IPS DF 6.9 (cell line): ENCODE data around the gene RMND1.
"Not testable (repeated sequence)": the region's sequence is repeated elsewhere in the genome, so short reads cannot be mapped to it uniquely, and the experiment has no call there.

Source experiments
- DNase-seq: peaks from one replicate; pipeline ENCODE4 v3.0.0-alpha.2; 2013; ENCODE audit warnings: low read depth, low spot score
- H3K27ac ChIP-seq: one replicate; pipeline ENCODE4 v1.5.1; 2013; ENCODE audit warnings: low read length, control low read depth
- H3K27me3 ChIP-seq: 2 replicates; pipeline ENCODE4 v1.6.1; 2013; ENCODE audit warnings: mild to moderate bottlenecking, low read length; ENCODE audit not compliant: control insufficient read depth, insufficient read depth
- H3K36me3 ChIP-seq: 2 replicates; pipeline ENCODE4 v1.6.1; 2013; ENCODE audit warnings: low read length; ENCODE audit not compliant: control insufficient read depth, insufficient read depth
- H3K4me1 ChIP-seq: 2 replicates; pipeline ENCODE4 v1.6.1; 2013; ENCODE audit warnings: low read length; ENCODE audit not compliant: control insufficient read depth, insufficient read depth
- H3K4me3 ChIP-seq: 2 replicates; pipeline ENCODE4 v1.5.1; 2013; ENCODE audit warnings: mild to moderate bottlenecking, low read length
- H3K9me3 ChIP-seq: 2 replicates; pipeline ENCODE4 v1.6.1; 2013; ENCODE audit warnings: low read length, inconsistent platforms; ENCODE audit not compliant: control insufficient read depth, insufficient read depth
- whole genome bisulfite sequencing: extraction: QIAGEN DNeasy Blood & Tissue Kit; methylation state at CpG from one replicate; pipeline ENCODE4 v1.1.7; 2013; ENCODE audit warnings: mixed read lengths, missing lambda C conversion rate; ENCODE audit not compliant: insufficient read length, insufficient coverage; 5-methylcytosine and 5-hydroxymethylcytosine counted together

Gene RMND1

GRCh38 chr6:151374036-151374683, 77.8 kb downstream of the RMND1 start:
- Histone ChIP-seq H3K27ac (no peak overlapping the region), H3K4me1 (no peaks in the 10 kb centered on the region; the same call in 1 of the 2 replicates), H3K27me3 (no peaks in the 10 kb centered on the region), H3K9me3 (no peaks in the 10 kb centered on the region), H3K36me3 (peaks cover 7% of the 10 kb centered on the region; the same call in 1 of the 2 replicates), H3K4me3 (no peak overlapping the region)
- DNase-seq, result no peak
- WGBS, result no CpG with 5 or more reads among the region's 5 CpGs

GRCh38 chr6:151372164-151372563, 79.8 kb downstream of the RMND1 start:
- peaks cover 7% of the 10 kb centered on the region; the same call in 1 of the 2 replicates for H3K36me3 ChIP-seq

GRCh38 chr6:151370509-151371078, 81.3 kb downstream of the RMND1 start:
- DNase-seq, result no peak

More at GRCh38 chr6:151372164-151372563, 79.8 kb downstream of the RMND1 start:
- no CpG with 5 or more reads among the region's 5 CpGs for WGBS
- no peak for DNase-seq
- Histone ChIP-seq H3K27me3 (no peaks in the 10 kb centered on the region), H3K9me3 (no peaks in the 10 kb centered on the region), H3K4me1 (no peaks in the 10 kb centered on the region; the same call in 1 of the 2 replicates), H3K4me3 (no peak overlapping the region), H3K27ac (no peak overlapping the region)

GRCh38 chr6:151365233-151365632, 86.7 kb downstream of the RMND1 start:
- H3K4me1 ChIP-seq, result no peaks in the 10 kb centered on the region
- no CpG with 5 or more reads among the region's 6 CpGs for WGBS
- DNase-seq, result no peak
- H3K9me3 ChIP-seq, result no peaks in the 10 kb centered on the region
- no peak overlapping the region for H3K27ac ChIP-seq
- no peaks in the 10 kb centered on the region for H3K27me3 ChIP-seq
- no peak overlapping the region for H3K4me3 ChIP-seq
- H3K36me3 ChIP-seq, result peaks cover 11% of the 10 kb centered on the region; the same call in 1 of the 2 replicates

More at GRCh38 chr6:151370509-151371078, 81.3 kb downstream of the RMND1 start:
- no peak overlapping the region for H3K4me3 ChIP-seq
- H3K27ac ChIP-seq, result no peak overlapping the region
- H3K9me3 ChIP-seq, result no peaks in the 10 kb centered on the region
- H3K4me1 ChIP-seq, result no peaks in the 10 kb centered on the region; the same call in 1 of the 2 replicates
- WGBS, result no CpG with 5 or more reads among the region's 6 CpGs
- H3K36me3 ChIP-seq, result peaks cover 16% of the 10 kb centered on the region; the same call in 1 of the 2 replicates
- H3K27me3 ChIP-seq, result no peaks in the 10 kb centered on the region

GRCh38 chr6:151359486-151359885, 92.4 kb downstream of the RMND1 start:
- no peaks in the 10 kb centered on the region for H3K9me3 ChIP-seq
- H3K36me3 ChIP-seq, result no peaks in the 10 kb centered on the region
- no CpG with 5 or more reads among the region's 5 CpGs for WGBS
- H3K27ac ChIP-seq, result no peak overlapping the region
- H3K27me3 ChIP-seq, result no peaks in the 10 kb centered on the region
- no peaks in the 10 kb centered on the region for H3K4me1 ChIP-seq
- H3K4me3 ChIP-seq, result no peak overlapping the region
- no peak for DNase-seq

- no peaks in the 10 kb centered on the region for H3K4me1 ChIP-seq
- H3K27ac ChIP-seq, result no peak overlapping the region
- H3K4me3 ChIP-seq, result no peak overlapping the region
- no peaks in the 10 kb centered on the region for H3K9me3 ChIP-seq
- DNase-seq, result no peak
- no peaks in the 10 kb centered on the region for H3K27me3 ChIP-seq
- no CpG with 5 or more reads among the region's 3 CpGs for WGBS
- H3K36me3 ChIP-seq, result no peaks in the 10 kb centered on the region
These were observed 93.5 kb downstream of the RMND1 start for GRCh38 chr6:151358475-151358874.

- Histone ChIP-seq H3K9me3 (no peaks in the 10 kb centered on the region), H3K36me3 (no peaks in the 10 kb centered on the region), H3K27me3 (no peaks in the 10 kb centered on the region), H3K4me1 (no peaks in the 10 kb centered on the region), H3K4me3 (no peak overlapping the region), H3K27ac (no peak overlapping the region)
- WGBS, result no CpG with 5 or more reads among the region's 6 CpGs
- no peak for DNase-seq
These were observed 94.0 kb downstream of the RMND1 start for GRCh38 chr6:151357758-151358436.

GRCh38 chr6:151356983-151357382, 94.9 kb downstream of the RMND1 start:
- H3K4me1 ChIP-seq, H3K9me3 ChIP-seq, H3K4me3 ChIP-seq, H3K27me3 ChIP-seq, DNase-seq, H3K27ac ChIP-seq, H3K36me3 ChIP-seq: not testable (repeated sequence)
- WGBS, result no CpG with 5 or more reads among the region's 6 CpGs
